Activated naive CD4-positive, alpha-beta T cell treated with anti-CD3 and anti-CD28 coated beads, Interleukin-2, amount 50 U/mL, for 16 hours (primary cell): ENCODE measurements around the gene CTNND2.
A peak's percentile ranks its signal among the peaks of the same experiment; 100 is the strongest.
"Not testable (repeated sequence)": the region's sequence is repeated elsewhere in the genome, so short reads cannot be mapped to it uniquely, and the experiment has no call there.

Source experiments
- DNase-seq: peaks from one replicate; pipeline ENCODE4 v3.0.0-alpha.2; 2020

CTNND2 gene

GRCh38 chr5:11004523-11004922 lies 899.7 kb downstream of the CTNND2 start:
- DNase-seq: not testable (repeated sequence)

DNA sequence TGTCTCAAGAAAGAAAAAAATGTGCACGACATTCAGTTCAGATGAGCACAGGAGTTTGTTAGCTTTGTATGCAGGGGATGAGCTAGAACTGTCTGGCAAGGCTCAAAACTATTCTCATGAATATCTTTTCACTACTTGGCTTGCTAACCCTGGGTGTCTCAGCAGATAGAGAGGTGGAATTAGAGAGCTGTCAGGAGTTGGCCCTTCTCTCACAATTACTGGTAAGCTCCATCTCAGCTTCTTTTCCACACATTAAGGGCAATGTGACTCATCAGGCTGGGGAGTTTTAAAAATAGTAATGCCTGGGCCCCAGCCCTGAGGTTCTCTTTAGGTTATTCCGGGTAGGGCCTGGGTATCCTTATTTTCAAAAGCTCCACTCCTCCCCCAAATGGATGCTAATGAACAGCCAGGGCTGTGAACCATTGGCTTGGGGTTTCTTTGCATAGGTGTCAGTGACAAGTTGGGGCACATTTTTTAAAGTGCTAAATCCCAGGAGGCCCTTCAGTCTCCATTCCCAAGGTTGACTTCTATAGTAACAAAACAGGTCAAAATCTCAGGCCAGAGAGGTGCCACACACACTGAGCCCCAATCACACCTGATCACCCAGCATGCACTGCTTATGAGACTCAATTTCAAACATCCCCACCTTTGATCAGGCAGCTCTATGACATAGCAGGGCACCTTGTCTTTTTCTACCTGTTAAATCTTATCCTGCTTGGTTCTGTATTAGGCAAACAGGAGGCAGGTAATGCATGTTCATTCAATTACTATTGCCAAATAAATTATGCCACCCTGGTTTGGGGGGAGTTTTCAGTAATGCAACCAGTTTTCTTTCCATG lies 903.5 kb downstream of the CTNND2 start:
- no peak for DNase-seq

GRCh38 chr5:10999714-11000113 lies 904.5 kb downstream of the CTNND2 start:
- DNase-seq: no peak

- no peak for DNase-seq
Observed at GRCh38 chr5:10995891-10996290, 908.4 kb downstream of the CTNND2 start.

- DNase-seq: no peak
Observed at GRCh38 chr5:10994091-10994986, 909.9 kb downstream of the CTNND2 start.

DNA sequence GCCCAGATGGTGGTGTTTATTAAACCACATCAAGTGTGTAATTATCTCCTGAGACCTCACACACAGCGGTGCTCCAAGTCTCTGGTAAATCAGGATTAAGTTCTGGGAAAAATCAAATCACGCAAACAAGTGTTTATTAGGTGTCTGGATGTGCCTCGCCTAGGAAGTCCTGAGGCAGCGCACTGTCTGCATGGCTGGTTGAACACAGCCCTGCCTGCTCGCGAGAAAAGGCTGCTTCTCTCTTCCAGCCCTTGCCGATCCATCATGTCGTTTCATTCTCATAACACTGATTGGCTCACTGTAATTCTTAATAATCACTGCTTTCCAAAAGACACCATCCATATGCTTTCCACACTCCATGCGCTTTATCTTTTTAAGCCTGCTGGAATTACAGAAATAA lies 913.6 kb downstream of the CTNND2 start:
- DNase-seq: no peak

DNA sequence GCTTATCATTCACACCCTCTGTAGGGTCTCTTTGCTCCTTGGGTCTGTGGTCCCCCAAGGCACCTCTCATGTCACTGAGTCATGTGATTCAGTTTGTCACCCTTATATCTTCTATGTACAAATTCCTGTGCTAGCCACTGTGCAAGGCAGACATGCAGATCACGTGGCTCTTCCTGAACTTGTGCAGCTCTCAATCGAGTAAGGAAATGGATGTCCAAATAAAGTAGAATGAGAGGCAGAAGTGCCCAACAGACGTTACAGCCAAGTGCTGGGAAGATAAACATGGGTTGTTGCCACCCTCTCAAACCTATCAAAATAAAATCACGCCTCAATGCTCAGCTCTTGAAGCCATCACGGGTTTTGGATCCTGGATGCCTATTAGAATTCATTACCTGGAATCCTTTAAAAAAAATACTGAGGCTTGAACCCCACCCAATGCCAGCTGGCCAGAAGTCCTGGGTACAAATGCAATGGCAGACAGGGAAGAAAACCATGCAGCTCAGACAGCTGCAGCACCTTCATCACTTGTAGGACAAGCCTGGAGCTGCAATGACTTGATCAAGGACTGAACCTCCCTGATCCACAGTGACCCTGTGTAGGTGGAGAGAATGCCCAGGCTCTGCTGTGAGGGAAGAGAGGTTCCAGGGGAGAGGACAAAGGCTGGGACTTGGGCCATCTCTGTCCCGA lies 914.5 kb downstream of the CTNND2 start:
- DNase-seq: no peak

DNA sequence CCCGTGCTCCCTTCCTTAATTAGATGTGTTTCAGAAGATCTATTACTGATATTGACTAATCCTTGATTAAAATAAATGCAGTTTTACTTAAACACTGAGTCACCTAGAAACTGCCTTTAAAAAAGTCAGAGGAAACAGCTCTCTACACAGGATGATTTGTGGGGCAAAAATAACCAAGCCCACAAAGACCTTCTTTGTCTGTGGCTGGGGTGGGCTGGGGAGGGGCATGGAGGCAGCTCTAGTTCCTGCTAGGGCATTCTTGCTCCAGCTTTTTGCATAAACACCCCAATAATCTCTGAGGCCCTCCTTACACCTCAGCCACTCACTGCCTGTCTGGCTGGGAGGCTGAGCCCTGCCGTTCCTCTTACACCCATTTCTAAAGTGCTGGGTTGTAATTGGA lies 915.6 kb downstream of the CTNND2 start:
- no peak for DNase-seq

GRCh38 chr5:10987925-10988504 lies 916.2 kb downstream of the CTNND2 start:
- DNase-seq: peak; percentile 63

DNA sequence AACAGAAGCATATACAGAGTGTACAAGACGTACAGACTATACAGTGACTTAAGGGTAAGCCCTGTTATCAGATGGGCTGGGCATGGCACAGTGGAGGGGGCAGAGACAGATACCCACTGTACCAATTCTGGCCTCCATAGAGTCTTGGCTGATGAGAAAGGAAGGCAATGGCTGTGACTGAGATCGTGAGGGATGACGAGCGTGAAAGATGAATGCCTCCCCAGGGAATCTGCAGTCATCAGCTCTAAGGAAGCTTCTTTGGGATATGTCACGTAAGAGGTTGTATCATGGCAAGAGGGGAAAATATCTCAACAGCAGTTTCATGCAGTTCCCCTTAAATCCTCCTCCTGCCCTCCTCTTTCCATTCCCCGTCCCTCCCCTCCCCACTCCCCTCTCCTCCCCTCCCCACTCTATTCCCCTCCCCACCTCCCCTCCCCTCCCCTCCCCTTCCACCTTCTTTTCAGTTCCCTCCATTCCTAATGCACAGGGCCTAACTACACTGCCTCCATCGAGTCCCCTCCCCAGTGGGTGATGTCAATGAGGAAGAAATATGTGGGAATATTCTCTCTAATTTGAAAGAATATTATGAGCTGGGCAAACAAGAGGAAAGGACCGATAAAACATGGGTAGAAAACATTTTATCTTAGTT lies 916.8 kb downstream of the CTNND2 start:
- DNase-seq: no peak

DNA sequence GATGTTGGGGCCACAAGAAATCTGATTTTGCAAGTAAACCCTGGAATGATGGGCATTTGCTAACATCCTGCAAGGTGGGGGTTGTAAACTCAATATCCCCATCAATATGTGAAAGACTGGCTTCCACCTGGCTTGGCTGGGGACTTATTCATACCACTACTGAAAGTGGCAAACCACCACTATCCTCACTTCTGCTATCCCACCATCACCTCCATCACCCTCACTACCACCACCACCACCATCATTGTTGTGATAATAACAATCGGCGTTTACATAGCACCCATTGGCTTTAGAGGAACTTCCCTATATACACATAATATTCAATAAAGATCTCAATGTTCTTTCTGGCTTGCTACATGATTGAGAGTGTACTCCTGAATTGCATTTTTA lies 918.5 kb downstream of the CTNND2 start:
- DNase-seq: no peak

- DNase-seq: no peak
Observed at GRCh38 chr5:10985091-10985720, 919.0 kb downstream of the CTNND2 start.

DNA sequence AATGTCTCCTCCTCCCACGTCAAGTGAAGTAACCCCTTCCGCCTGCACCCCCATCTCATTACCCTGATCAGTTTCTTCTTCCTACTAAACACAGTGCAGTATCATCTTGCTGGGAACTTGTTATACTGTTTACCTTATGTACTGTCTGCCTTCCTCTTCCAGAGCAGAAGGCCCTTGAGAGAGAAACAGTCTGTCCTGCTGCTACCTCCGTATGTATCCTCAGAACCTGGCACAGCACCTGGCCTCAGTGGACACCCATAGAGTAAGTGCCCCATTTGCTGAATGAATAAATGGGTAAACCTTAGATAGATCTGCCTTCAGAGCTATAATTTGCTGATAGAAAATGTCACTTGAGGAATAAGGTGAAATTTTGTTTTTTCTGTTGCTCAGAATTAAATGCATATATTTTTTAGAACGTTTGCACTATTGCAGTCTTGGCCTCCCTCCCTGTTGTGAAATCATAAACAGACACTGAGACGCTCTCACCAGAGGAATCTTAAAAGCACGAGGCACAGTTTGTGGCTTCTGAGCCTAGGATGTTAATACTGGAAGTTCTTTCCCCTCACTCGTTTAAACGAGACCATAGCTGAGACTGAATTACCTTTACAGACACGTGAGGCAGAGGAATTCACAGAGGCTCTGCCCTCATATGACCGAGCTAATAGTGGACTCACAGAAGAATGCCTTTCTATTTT lies 920.1 kb downstream of the CTNND2 start:
- DNase-seq: no peak

GRCh38 chr5:10982626-10983025 lies 921.6 kb downstream of the CTNND2 start:
- no peak for DNase-seq

DNA sequence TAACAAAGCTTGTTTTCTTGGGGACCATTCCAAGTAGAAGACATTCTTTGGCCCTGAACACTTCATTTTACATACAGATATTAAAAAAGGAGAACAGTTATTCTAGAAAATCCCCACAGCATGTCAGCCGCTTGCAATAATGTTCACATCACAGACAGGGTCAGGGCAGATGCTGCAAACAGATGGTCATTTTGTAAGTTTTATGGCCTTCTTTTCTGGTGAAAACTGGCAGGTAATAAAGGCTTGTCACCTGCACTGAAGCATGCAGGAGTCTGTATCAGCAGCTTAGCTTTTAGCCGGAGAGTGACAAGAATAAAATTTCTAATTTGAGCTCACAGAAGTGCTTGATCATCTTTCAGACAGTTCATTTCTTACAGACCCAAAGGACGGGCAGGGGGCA lies 922.3 kb downstream of the CTNND2 start:
- DNase-seq: no peak

- no peak for DNase-seq
Observed at GRCh38 chr5:10977011-10977410, 927.2 kb downstream of the CTNND2 start.

DNA sequence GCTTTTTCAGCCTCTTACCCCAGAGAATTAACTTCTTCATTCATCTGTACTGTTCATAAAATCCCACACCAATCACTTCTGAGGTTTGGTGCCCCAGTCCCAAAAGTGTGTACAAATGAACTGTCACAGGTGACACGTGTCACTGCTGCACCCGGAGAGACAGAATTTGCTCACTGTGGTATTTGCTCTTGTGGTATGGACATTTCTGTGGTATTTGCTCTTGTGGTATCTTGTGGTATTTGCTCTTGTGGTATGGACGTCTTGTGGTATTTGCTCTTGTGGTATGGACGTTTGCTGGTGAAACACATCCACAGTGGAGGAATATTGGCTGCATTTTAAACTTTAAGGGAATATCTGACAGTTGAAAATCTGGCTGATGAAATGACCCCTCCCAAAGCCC lies 928.3 kb downstream of the CTNND2 start:
- no peak for DNase-seq

- DNase-seq: no peak
Observed at GRCh38 chr5:10974850-10975249, 929.4 kb downstream of the CTNND2 start.

- no peak for DNase-seq
Observed at GRCh38 chr5:10973316-10973715, 930.9 kb downstream of the CTNND2 start.

GRCh38 chr5:10969684-10970180 lies 934.5 kb downstream of the CTNND2 start:
- no peak for DNase-seq

DNA sequence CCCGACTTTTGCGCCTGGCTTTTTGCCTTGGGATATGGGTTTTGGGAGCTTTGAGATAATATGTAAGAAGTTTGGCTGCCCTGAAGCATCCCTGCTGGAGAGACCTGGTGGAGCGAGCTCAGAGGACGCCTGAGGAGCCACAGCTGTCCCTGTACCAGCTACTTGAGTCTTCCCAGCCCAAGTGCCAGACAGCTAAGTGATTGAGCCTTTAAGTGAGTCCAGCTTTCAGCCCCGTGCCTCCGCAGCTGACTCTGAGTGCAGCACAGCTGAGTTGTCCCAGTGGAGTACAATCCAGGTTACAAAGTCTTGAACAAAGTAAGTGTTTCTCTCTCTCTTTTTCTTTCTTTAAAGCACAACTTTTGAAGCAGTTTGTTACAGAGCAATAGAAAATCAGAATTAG lies 939.4 kb downstream of the CTNND2 start:
- DNase-seq: no peak
